GM10248 (cell line): ENCODE results near the gene EID2.

Experiments used
- CTCF ChIA-PET: fragments of 300-600 bp; sonication (Branson Sonifier 250); formaldehyde crosslinking; extraction: SDS; loops from one replicate; lab custom pipeline; 2021; ENCODE audit warnings: antibody characterized with exemption; lab: Yijun Ruan, JAX
- POLR2A ChIA-PET: fragments of 350-650 bp; sonication (Branson Sonifier 250); formaldehyde crosslinking; extraction: SDS; loops from one replicate; lab custom pipeline; 2020; ENCODE audit warnings: antibody characterized with exemption; lab: Yijun Ruan, JAX
- DNase-seq: peaks from one replicate; pipeline ENCODE4 v3.0.0; 2012; ENCODE audit errors: extremely low spot score
- TF ChIP-seq, protein P1 (sequence below): IDR thresholded peaks from 2 replicates; pipeline ENCODE4 v1.5.1; 2012; ENCODE audit warnings: mild to moderate bottlenecking, low read depth; ENCODE audit errors: extremely low read depth, missing control alignments, control extremely low read depth

The EID2 gene

GRCh38 chr19:39517432-39517831 is 22.5 kb downstream of the EID2 start:
- TF ChIP-seq, protein P1, sequence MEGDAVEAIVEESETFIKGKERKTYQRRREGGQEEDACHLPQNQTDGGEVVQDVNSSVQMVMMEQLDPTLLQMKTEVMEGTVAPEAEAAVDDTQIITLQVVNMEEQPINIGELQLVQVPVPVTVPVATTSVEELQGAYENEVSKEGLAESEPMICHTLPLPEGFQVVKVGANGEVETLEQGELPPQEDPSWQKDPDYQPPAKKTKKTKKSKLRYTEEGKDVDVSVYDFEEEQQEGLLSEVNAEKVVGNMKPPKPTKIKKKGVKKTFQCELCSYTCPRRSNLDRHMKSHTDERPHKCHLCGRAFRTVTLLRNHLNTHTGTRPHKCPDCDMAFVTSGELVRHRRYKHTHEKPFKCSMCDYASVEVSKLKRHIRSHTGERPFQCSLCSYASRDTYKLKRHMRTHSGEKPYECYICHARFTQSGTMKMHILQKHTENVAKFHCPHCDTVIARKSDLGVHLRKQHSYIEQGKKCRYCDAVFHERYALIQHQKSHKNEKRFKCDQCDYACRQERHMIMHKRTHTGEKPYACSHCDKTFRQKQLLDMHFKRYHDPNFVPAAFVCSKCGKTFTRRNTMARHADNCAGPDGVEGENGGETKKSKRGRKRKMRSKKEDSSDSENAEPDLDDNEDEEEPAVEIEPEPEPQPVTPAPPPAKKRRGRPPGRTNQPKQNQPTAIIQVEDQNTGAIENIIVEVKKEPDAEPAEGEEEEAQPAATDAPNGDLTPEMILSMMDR = no peak
- no peak for DNase-seq
- ChIA-PET CTCF (interaction anchor here (1.0 to 3.8 kb wide), 2 partner anchors 8 to 15 kb away, joined by 3 to 15 read pairs; partner anchors contain the start of gene EID2B), POLR2A (no interaction called here)

GRCh38 chr19:39516270-39516669 is 23.7 kb downstream of the EID2 start:
- TF ChIP-seq, protein P1 = no peak
- CTCF ChIA-PET = interaction anchor here (1.5 to 3.1 kb wide), 2 partner anchors 17 to 406 kb away, joined by 5 to 18 read pairs; partner anchors contain the start of gene EID2B
- POLR2A ChIA-PET = no interaction called here
- no peak for DNase-seq

GRCh38 chr19:39515551-39516191 is 24.3 kb downstream of the EID2 start:
- CTCF ChIA-PET = interaction anchor here (1.2 to 3.1 kb wide), 3 partner anchors 13 to 405 kb away, joined by 5 to 18 read pairs (median 6); partner anchors contain the start of gene EID2B
- POLR2A ChIA-PET = interaction anchor here (0.5 kb wide), 1 partner anchor 307 kb away, joined by 9 read pairs; no protein-coding TSS in a partner anchor

GRCh38 chr19:39514840-39515550 is 25.0 kb downstream of the EID2 start, which contains the start of gene SELENOV:
Gene SELENOV, plus strand, starts transcription at chr19:39515139. Its CDS starts 74 bp downstream, at chr19:39515213.
- ChIA-PET POLR2A (interaction anchor here (0.5 kb wide), 1 partner anchor 308 kb away, joined by 9 read pairs; no protein-coding TSS in a partner anchor), CTCF (interaction anchor here (1.2 to 3.5 kb wide), 2 partner anchors 12 to 18 kb away, joined by 6 to 24 read pairs (median 18); partner anchors contain the start of gene EID2B)
- DNase-seq = no peak
- TF ChIP-seq, protein P1 = no peak

More at GRCh38 chr19:39515551-39516191, 24.3 kb downstream of the EID2 start:
- TF ChIP-seq, protein P1 = no peak
- no peak for DNase-seq

DNA sequence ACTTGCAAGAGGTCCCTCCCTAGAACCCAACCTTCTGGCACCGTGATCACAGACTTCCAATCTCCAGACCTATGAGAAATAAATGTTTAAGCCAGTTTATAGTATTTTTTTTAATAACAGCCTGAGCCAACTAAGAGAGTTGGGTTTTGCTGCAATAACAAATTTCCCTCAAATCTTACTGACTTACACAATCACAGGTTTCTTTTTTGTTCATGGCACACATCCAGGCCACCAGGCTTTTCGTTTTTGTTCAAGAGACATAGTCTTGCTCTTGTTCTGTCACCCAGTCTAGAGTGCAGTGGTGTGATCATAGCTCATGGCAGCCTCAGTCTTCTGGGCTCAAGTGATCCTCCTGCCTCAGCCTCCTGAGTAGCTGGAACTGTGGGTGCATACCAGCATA is 27.0 kb downstream of the EID2 start:
- CTCF ChIA-PET = interaction anchor here (1.4 to 3.5 kb wide), 3 partner anchors 10 to 20 kb away, joined by 3 to 24 read pairs (median 10); partner anchors contain the start of gene EID2B
- POLR2A ChIA-PET = interaction anchor here (0.7 kb wide), 1 partner anchor 122 kb away, joined by 6 read pairs; the partner anchor contains the start of genes MED29 and PAF1
- DNase-seq = no peak
- TF ChIP-seq, protein P1 = no peak

- TF ChIP-seq, protein P1 = no peak
- ChIA-PET POLR2A (no interaction called here), CTCF (interaction anchor here (1.0 to 1.7 kb wide), 3 partner anchors 8 to 24 kb away, joined by 3 to 6 read pairs (median 3); partner anchors contain the start of gene EID2B)
- DNase-seq = no peak
Observed at GRCh38 chr19:39509233-39509632, 30.7 kb downstream of the EID2 start.
